Activated T-cell treated with anti-CD3 and anti-CD28 coated beads, Interleukin-2, amount 50 U/mL, for 48 hours (primary cell): ENCODE data around the gene ITGB3.
"Not testable (repeated sequence)": the region's sequence is repeated elsewhere in the genome, so short reads cannot be mapped to it uniquely, and the experiment has no call there.

Experiments used
- DNase-seq, 2 experiments: peaks; one replicate each; pipeline ENCODE4 v3.0.0-alpha.2; 2020

Gene ITGB3

GRCh38 chr17:47250855-47251254 lies 2.8 kb upstream of the ITGB3 start:
- DNase-seq = no peak

GRCh38 chr17:47251421-47251940 lies 2.1 kb upstream of the ITGB3 start:
- no peak for DNase-seq

GRCh38 chr17:47252209-47252608 lies 1.4 kb upstream of the ITGB3 start:
- no peak for DNase-seq

- DNase-seq = no peak
Measured at GRCh38 chr17:47252766-47253512, 688 bp upstream of the ITGB3 start.

- DNase-seq = peak in 1 of 2 experiments; percentile 22
Measured at GRCh38 chr17:47254403-47254943, 846 bp downstream of the ITGB3 start.

GRCh38 chr17:47257651-47258339 lies 4.2 kb downstream of the ITGB3 start:
- no peak for DNase-seq

GRCh38 chr17:47262586-47262985 lies 9.0 kb downstream of the ITGB3 start:
- no peak for DNase-seq

GRCh38 chr17:47264166-47264565 lies 10.5 kb downstream of the ITGB3 start:
- DNase-seq = no peak

- DNase-seq = no peak
Measured at GRCh38 chr17:47265983-47266541, 12.4 kb downstream of the ITGB3 start.

GRCh38 chr17:47266782-47267181 lies 13.2 kb downstream of the ITGB3 start:
- DNase-seq = no peak

GRCh38 chr17:47267354-47267828 lies 13.8 kb downstream of the ITGB3 start:
- no peak for DNase-seq

GRCh38 chr17:47268964-47269363 lies 15.3 kb downstream of the ITGB3 start:
- DNase-seq = not testable (repeated sequence)

GRCh38 chr17:47269561-47270280 lies 16.1 kb downstream of the ITGB3 start:
- not testable (repeated sequence) for DNase-seq

- no peak for DNase-seq
Measured at GRCh38 chr17:47270946-47271705, 17.5 kb downstream of the ITGB3 start.

- no peak for DNase-seq
Measured at GRCh38 chr17:47272491-47272890, 18.9 kb downstream of the ITGB3 start.

- DNase-seq = no peak
Measured at GRCh38 chr17:47273245-47273644, 19.6 kb downstream of the ITGB3 start.

- no peak for DNase-seq
Measured at GRCh38 chr17:47274319-47275069, 20.9 kb downstream of the ITGB3 start.

GRCh38 chr17:47275245-47275984 lies 21.8 kb downstream of the ITGB3 start:
- DNase-seq = no peak

GRCh38 chr17:47276444-47276843 lies 22.8 kb downstream of the ITGB3 start:
- no peak for DNase-seq

- DNase-seq = no peak
Measured at GRCh38 chr17:47276868-47277267, 23.2 kb downstream of the ITGB3 start.
